Transverse colon (tissue), 4 donors: ENCODE measurements around the gene PTPN11. TPM values are rescaled to one million over a fixed set of nuclear protein-coding genes. Genes with fewer than 3 reads are reported as not detected.

Experiments
- DNase-seq: peaks from one replicate; pipeline ENCODE4 v3.0.0-alpha.2; 2019
- H3K27ac ChIP-seq, 4 donors: fragments of 200-600 bp; sonication (generic); 2 replicates each; pipeline ENCODE4 v1.5.1; 2016 to 2018; ENCODE audit warnings: inconsistent platforms in 4 of 4
- H3K27me3 ChIP-seq: fragments of 200-600 bp; sonication (generic); 2 replicates; pipeline ENCODE4 v1.5.1; 2017; ENCODE audit warnings: inconsistent platforms
- H3K36me3 ChIP-seq, 4 donors: fragments of 200-600 bp; sonication (generic); 2 replicates each; pipeline ENCODE4 v1.5.1; 2017 to 2019; ENCODE audit warnings: inconsistent platforms in 4 of 4
- H3K4me1 ChIP-seq, 4 donors: fragments of 200-600 bp; sonication (generic); 2 replicates each; pipeline ENCODE4 v1.5.1; 2017 to 2020; ENCODE audit warnings: inconsistent platforms in 4 of 4
- H3K4me3 ChIP-seq, 4 donors: fragments of 200-600 bp; sonication (generic); 1 replicate in 1 of 4; 2 replicates in 3 of 4; pipeline versions ENCODE4 v1.5.1 to v1.6.1; 2017 to 2019; ENCODE audit warnings: inconsistent platforms in 4 of 4
- H3K9me3 ChIP-seq, 2 donors: fragments of 200-600 bp; sonication (generic); 2 replicates each; pipeline ENCODE4 v1.5.1; 2017 to 2019; ENCODE audit warnings: inconsistent platforms in 2 of 2
- EP300 ChIP-seq: sonication (generic); formaldehyde crosslinking; IDR thresholded peaks from one replicate; pipeline ENCODE4 v1.6.1; 2017; ENCODE audit warnings: antibody characterized with exemption, low read depth
- POLR2A ChIP-seq: fragments of 450-650 bp; IDR thresholded peaks from one replicate; pipeline ENCODE4 v1.6.1; 2016; ENCODE audit warnings: antibody characterized with exemption, mild to moderate bottlenecking, moderate library complexity
- POLR2AphosphoS5 ChIP-seq, 3 donors: sonication (generic); formaldehyde crosslinking; IDR thresholded peaks; one replicate each; pipeline ENCODE4 v1.6.1; 2016; ENCODE audit warnings: antibody characterized with exemption in 3 of 3
- WGBS, 2 donors: methylation state at CpG; one replicate each; pipeline ENCODE4 v1.1.5; 2018; ENCODE audit warnings: low coverage in 1 of 2; 5-methylcytosine and 5-hydroxymethylcytosine counted together
- in situ Hi-C, 4 donors: fragments of 200-750 bp; cut with MboI; loops; one replicate each; pipeline versions ENCODE4 v1.15.0 to v1.15.1; 2017; ENCODE audit warnings: low sequenced_read_pairs in 3 of 4, low pct_ligation_motif_present in 1 of 4, low pct_unique_long_range_greater_than_20kb in 1 of 4
- intact Hi-C: fragments of 100-400 bp; cut with DNase I; formaldehyde crosslinking; loops from one replicate; pipeline ENCODE4 v1.15.1; 2023; ENCODE audit warnings: low total_unique reads
- total RNA-seq, 4 donors: library from RNA; depleted of rRNA; stranded (reverse); fragments of >200 nt; gene quantifications; one replicate each; pipeline ENCODE4 v1.1.0, GENCODE V29; 2016
- TF ChIP-seq, protein P1 (sequence below), 5 experiments: fragments of 200-600 bp in 3 of 5; fragments of 450-650 bp in 2 of 5; sonication (generic) in 3 of 5; IDR thresholded peaks; 1 replicate in 2 of 5; 2 replicates in 3 of 5; pipeline ENCODE4 v1.5.1; 2016 to 2017; ENCODE audit warnings: antibody characterized with exemption in 5 of 5, inconsistent platforms in 3 of 5, mild to moderate bottlenecking in 2 of 5, moderate library complexity in 1 of 5

PTPN11 gene
- total RNA-seq, 4 donors from 2014 or later, result 46.4 to 56.7 (median 50.3) TPM

DNA sequence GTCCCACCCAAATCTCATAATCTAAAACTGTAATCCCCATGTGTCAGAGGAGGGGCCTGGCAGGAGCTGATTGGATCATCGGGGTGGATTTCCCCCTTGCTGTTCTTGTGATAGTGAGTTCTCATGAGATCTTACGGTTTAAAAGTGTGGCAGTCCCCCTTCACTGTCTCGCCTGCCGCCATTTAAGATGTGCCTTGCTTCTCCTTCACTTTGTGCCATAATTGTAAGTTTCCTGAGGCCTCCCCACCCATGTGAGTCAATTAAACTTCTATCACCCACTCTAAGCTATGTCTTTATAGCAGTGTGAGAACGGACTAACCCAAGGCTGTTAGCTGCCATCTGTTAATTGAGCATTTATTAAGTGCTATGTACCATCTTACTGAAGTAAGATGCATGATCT lies 105.1 kb downstream of the PTPN11 start:
- 87 to 100% methylated on average over 4 to 5 of the region's 5 CpGs for WGBS, 2 donors
- no peak for TF ChIP-seq EP300
- H3K9me3 ChIP-seq, result no peaks in the 10 kb centered on the region
- H3K27ac ChIP-seq, result no peak overlapping the region
- no peak for DNase-seq
- no peaks in the 10 kb centered on the region for H3K4me1 ChIP-seq
- no peaks in the 10 kb centered on the region for H3K27me3 ChIP-seq
- in situ Hi-C loops (no loop called here), intact Hi-C loops (no loop called here)
- no peaks in the 10 kb centered on the region for H3K36me3 ChIP-seq
- H3K4me3 ChIP-seq, result no peak overlapping the region

DNA sequence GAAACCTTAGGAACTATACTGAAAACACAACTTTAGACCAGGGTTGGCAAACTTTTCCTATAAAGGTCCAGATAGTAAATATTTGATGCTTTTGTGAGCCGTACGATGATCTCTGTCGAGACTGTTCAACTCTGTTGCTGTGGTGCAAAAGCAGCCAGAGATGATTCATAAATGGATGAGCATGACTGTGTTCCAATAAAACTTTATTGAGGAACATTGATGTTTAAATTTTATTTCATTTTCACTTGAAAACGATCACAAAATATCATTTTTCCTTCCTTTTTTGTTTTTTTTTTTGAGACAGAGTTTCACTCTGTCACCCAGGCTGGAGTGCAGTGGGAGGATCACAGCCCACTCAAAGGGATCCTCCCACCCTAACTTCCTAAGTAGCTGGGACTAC lies 105.5 kb downstream of the PTPN11 start:
- H3K4me1 ChIP-seq, result no peaks in the 10 kb centered on the region
- no peaks in the 10 kb centered on the region for H3K36me3 ChIP-seq
- no peak for DNase-seq
- intact Hi-C loops (no loop called here), in situ Hi-C loops (no loop called here)
- 89% methylated on average over 4 of the region's 4 CpGs for WGBS, 2 donors
- no peaks in the 10 kb centered on the region for H3K9me3 ChIP-seq
- no peak overlapping the region for H3K4me3 ChIP-seq
- H3K27me3 ChIP-seq, result no peaks in the 10 kb centered on the region
- H3K27ac ChIP-seq, result no peak overlapping the region
- TF ChIP-seq POLR2A (no peak), POLR2AphosphoS5 (IDR thresholded peaks at IDR 0.05) (no peak), EP300 (no peak)
- TF ChIP-seq, protein P1, sequence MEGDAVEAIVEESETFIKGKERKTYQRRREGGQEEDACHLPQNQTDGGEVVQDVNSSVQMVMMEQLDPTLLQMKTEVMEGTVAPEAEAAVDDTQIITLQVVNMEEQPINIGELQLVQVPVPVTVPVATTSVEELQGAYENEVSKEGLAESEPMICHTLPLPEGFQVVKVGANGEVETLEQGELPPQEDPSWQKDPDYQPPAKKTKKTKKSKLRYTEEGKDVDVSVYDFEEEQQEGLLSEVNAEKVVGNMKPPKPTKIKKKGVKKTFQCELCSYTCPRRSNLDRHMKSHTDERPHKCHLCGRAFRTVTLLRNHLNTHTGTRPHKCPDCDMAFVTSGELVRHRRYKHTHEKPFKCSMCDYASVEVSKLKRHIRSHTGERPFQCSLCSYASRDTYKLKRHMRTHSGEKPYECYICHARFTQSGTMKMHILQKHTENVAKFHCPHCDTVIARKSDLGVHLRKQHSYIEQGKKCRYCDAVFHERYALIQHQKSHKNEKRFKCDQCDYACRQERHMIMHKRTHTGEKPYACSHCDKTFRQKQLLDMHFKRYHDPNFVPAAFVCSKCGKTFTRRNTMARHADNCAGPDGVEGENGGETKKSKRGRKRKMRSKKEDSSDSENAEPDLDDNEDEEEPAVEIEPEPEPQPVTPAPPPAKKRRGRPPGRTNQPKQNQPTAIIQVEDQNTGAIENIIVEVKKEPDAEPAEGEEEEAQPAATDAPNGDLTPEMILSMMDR (IDR thresholded peaks at IDR 0.05), result no peak

DNA sequence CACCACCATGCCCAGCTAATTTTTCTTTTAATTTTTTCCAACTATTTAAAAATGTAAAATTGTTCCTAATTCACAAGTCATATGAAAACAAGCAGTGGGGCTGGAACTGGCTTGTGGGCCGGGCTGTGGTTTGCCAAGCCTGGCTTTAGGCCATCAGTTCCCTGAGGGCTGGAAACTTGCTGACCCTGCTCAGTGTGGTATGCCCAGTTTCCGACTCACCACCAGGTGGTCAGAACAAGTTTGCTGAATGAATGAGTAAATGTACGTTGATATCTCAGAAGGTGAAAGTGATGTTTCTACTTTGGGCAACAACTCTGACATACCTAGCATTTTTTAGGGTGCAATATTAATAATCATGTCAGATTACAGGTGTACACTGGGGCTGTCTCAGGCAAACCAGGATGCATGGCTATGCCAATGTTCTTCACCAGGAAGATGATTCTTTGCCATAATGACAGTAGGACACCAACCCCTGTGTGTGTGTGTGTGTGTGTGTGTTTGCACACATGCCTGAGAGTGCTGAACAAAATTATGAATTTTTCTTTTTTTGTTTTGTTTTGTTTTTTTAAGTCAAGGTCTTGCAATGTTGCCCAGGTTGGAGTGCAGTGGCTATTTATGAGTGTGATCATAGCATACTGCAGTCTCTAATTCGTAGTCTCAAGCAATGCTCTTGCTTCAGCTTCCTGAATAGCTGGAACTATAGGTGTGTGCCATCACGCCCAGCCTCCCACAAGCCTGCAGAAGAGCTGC lies 106.1 kb downstream of the PTPN11 start:
- Histone ChIP-seq H3K9me3 (no peaks in the 10 kb centered on the region), H3K4me3 (no peak overlapping the region), H3K36me3 (no peaks in the 10 kb centered on the region), H3K27me3 (no peaks in the 10 kb centered on the region), H3K4me1 (no peaks in the 10 kb centered on the region), H3K27ac (no peak overlapping the region)
- in situ Hi-C loops, result no loop called here
- TF ChIP-seq POLR2A, result no peak
- intact Hi-C loops, result no loop called here
- WGBS, 2 donors, result 52 to 79% methylated on average over 2 to 5 of the region's 5 CpGs
- DNase-seq, result no peak

DNA sequence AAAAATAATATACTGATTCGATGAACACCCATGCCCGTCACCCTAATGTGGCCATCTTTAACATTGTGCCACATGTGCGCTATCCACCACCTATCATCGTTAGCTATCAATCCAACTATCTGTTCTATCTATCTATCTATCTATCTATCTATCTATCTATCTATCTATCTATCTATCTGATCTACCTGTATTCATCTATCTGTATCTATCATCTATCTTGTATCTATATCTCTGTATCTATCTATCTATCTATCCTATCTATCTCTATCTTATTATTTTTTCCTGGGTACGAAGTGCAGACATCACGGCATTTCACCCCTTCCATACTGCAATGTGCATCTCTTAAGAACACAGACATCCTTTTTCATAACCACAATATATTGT lies 106.7 kb downstream of the PTPN11 start:
- WGBS, 2 donors, result 91 to 95% methylated on average over 6 of the region's 6 CpGs
- H3K4me1 ChIP-seq, result no peaks in the 10 kb centered on the region
- in situ Hi-C loops (no loop called here), intact Hi-C loops (no loop called here)
- TF ChIP-seq, protein P1 (IDR thresholded peaks at IDR 0.05), result no peak
- no peak for TF ChIP-seq EP300
- TF ChIP-seq POLR2A, result no peak
- TF ChIP-seq POLR2AphosphoS5 (IDR thresholded peaks at IDR 0.05), result no peak
- no peak for DNase-seq
- H3K36me3 ChIP-seq, result no peaks in the 10 kb centered on the region
- H3K27me3 ChIP-seq, result no peaks in the 10 kb centered on the region
- H3K4me3 ChIP-seq, result no peak overlapping the region
- no peaks in the 10 kb centered on the region for H3K9me3 ChIP-seq
- H3K27ac ChIP-seq, result no peak overlapping the region

DNA sequence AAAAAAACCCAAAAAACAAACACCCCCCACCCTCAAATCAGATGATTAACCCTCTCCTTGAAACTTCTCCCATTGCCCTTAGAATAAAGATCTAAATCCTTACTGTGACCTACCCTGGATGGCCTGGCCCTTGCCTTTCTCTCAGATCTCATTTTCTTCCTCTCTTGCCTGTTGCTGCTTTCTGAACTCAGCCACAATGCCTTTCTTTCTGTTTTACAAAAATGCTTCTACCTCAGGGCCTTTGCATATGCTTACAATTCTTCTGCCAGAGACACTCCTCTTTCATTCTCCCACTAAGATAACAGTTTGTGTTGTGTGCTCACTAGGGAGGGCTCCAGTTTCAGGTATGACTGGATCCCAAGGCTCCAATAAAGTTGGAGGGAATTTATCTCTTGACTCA lies 108.3 kb downstream of the PTPN11 start:
- intact Hi-C loops (no loop called here), in situ Hi-C loops (no loop called here)
- H3K4me3 ChIP-seq, result no peak overlapping the region
- DNase-seq, result no peak
- no peaks in the 10 kb centered on the region for H3K27me3 ChIP-seq
- H3K4me1 ChIP-seq, result no peaks in the 10 kb centered on the region
- no peak overlapping the region for H3K27ac ChIP-seq
- TF ChIP-seq POLR2AphosphoS5 (IDR thresholded peaks at IDR 0.05) (no peak), EP300 (no peak), POLR2A (no peak)
- TF ChIP-seq, protein P1 (IDR thresholded peaks at IDR 0.05), result no peak
- H3K9me3 ChIP-seq, result no peaks in the 10 kb centered on the region
- H3K36me3 ChIP-seq, result no peaks in the 10 kb centered on the region
